SK-N-SH (cell line): ENCODE measurements around the gene TOPAZ1. TPM values are rescaled to one million over a fixed set of nuclear protein-coding genes. Genes with fewer than 3 reads are reported as not detected.

Experiments used
- CTCF ChIA-PET: fragments of 300-600, 350-600 bp; formaldehyde crosslinking; extraction: SDS; loops from one replicate; lab custom pipeline; 2021; lab: Yijun Ruan, JAX
- POLR2A ChIA-PET: fragments of 350-600 bp; sonication (Branson Sonifier 250); formaldehyde crosslinking; extraction: SDS; loops from one replicate; lab custom pipeline; 2020; ENCODE audit warnings: antibody characterized with exemption, inconsistent platforms; lab: Yijun Ruan, JAX
- DNase-seq: peaks from one replicate; pipeline ENCODE4 v3.0.0; 2012
- H2AFZ ChIP-seq: fragments of 200-600 bp; sonication (generic); 2 replicates; pipeline ENCODE4 v1.8.1; 2016; ENCODE audit warnings: antibody characterized with exemption, mild to moderate bottlenecking, low read depth
- H3F3A ChIP-seq: fragments of 200-600 bp; sonication (generic); replicated peaks from 2 replicates; pipeline ENCODE3; 2016; ENCODE audit warnings: antibody characterized with exemption, mild to moderate bottlenecking; ENCODE audit not compliant: insufficient read depth
- H3K27ac ChIP-seq, 2 experiments: fragments of 200-500 bp in 1 of 2; fragments of 200-600 bp in 1 of 2; sonication (Bioruptor generic) in 1 of 2; sonication (generic), shearing (Covaris generic) in 1 of 2; 2 replicates each; pipeline versions ENCODE4 v1.5.1 to v1.6.1; 2014 to 2016; ENCODE audit warnings: low read depth in 2 of 2, inconsistent platforms in 1 of 2, low read length in 1 of 2, mild to moderate bottlenecking in 1 of 2, mixed read lengths in 1 of 2
- H3K27me3 ChIP-seq: fragments of 200-600 bp; sonication (generic), shearing (Covaris generic); 2 replicates; pipeline ENCODE4 v1.6.1; 2016; ENCODE audit warnings: mixed run types; ENCODE audit not compliant: insufficient read depth
- H3K36me3 ChIP-seq, 2 experiments: fragments of 200-500 bp in 1 of 2; fragments of 200-600 bp in 1 of 2; sonication (Bioruptor generic) in 1 of 2; sonication (generic) in 1 of 2; replicated peaks in 1 of 2; 2 replicates each; pipeline versions ENCODE3 to v1.5.1; 2014 to 2016; ENCODE audit warnings: low read length in 1 of 2, mild to moderate bottlenecking in 1 of 2; ENCODE audit not compliant: insufficient read depth in 2 of 2, control insufficient read depth in 1 of 2
- H3K4me1 ChIP-seq, 2 experiments: fragments of 200-500 bp in 1 of 2; fragments of 200-600 bp in 1 of 2; sonication (Bioruptor generic) in 1 of 2; sonication (generic), shearing (Covaris generic) in 1 of 2; 2 replicates each; pipeline versions ENCODE4 v1.5.1 to v1.6.1; 2014 to 2016; ENCODE audit warnings: low read depth in 1 of 2, low read length in 1 of 2, mixed run types in 1 of 2; ENCODE audit not compliant: insufficient read depth in 2 of 2, control insufficient read depth in 1 of 2
- H3K4me2 ChIP-seq: fragments of 200-600 bp; sonication (generic), shearing (Covaris generic); 2 replicates; pipeline ENCODE4 v1.6.1; 2017; ENCODE audit warnings: mixed run types
- H3K4me3 ChIP-seq, 2 experiments: fragments of 200-500 bp in 1 of 2; fragments of 200-600 bp in 1 of 2; sonication (Bioruptor generic) in 1 of 2; sonication (generic), shearing (Covaris generic) in 1 of 2; 2 replicates each; pipeline versions ENCODE4 v1.5.1 to v1.8.1; 2014 to 2016; ENCODE audit warnings: low read depth in 2 of 2, inconsistent platforms in 1 of 2, low read length in 1 of 2, mild to moderate bottlenecking in 1 of 2, mixed read lengths in 1 of 2, moderate library complexity in 1 of 2
- H3K79me2 ChIP-seq: fragments of 200-600 bp; sonication (generic); 2 replicates; pipeline ENCODE4 v1.8.1; 2017; ENCODE audit warnings: mild to moderate bottlenecking; ENCODE audit not compliant: insufficient read depth
- H3K9ac ChIP-seq: fragments of 200-600 bp; sonication (generic); 2 replicates; pipeline ENCODE4 v1.6.1; 2017; ENCODE audit warnings: mixed run types
- H3K9me2 ChIP-seq: fragments of 200-600 bp; sonication (generic); 2 replicates; pipeline ENCODE4 v1.6.1; 2017; ENCODE audit warnings: mixed run types
- H3K9me3 ChIP-seq: fragments of 200-600 bp; sonication (generic); 2 replicates; pipeline ENCODE4 v1.6.1; 2017; ENCODE audit warnings: mixed run types, mild to moderate bottlenecking, moderate library complexity
- H4K20me1 ChIP-seq: fragments of 200-600 bp; sonication (generic); 2 replicates; pipeline ENCODE4 v1.6.1; 2017; ENCODE audit warnings: mild to moderate bottlenecking, mixed run types; ENCODE audit not compliant: insufficient read depth
- CHD2 ChIP-seq: fragments of 150-350 bp; IDR thresholded peaks from 2 replicates; pipeline ENCODE4 v1.6.1; 2018; ENCODE audit warnings: low read length; ENCODE audit not compliant: partially characterized antibody
- EP300 ChIP-seq, 2 experiments: IDR thresholded peaks; 2 replicates each; pipeline versions ENCODE4 v1.4.0 to v1.6.1; 2012; ENCODE audit warnings: borderline replicate concordance in 1 of 2, low read depth in 1 of 2, low read length in 1 of 2
- EZH2phosphoT487 ChIP-seq: fragments of 200-600 bp; sonication (generic); IDR thresholded peaks from 2 replicates; pipeline ENCODE4 v1.6.1; 2017; ENCODE audit warnings: low read depth, mixed run types, mild to moderate bottlenecking, antibody characterized with exemption, moderate library complexity, borderline replicate concordance
- FOSL2 ChIP-seq: IDR thresholded peaks from 2 replicates; pipeline ENCODE4 v1.4.0; 2012; ENCODE audit warnings: low read depth, mild to moderate bottlenecking, moderate library complexity, borderline replicate concordance
- FOXM1 ChIP-seq: IDR thresholded peaks from 2 replicates; pipeline ENCODE4 v1.4.0; 2012; ENCODE audit warnings: low read depth, mild to moderate bottlenecking
- GABPA ChIP-seq: IDR thresholded peaks from 2 replicates; pipeline ENCODE4 v1.4.0; 2012; ENCODE audit warnings: low read depth, mild to moderate bottlenecking
- MXI1 ChIP-seq: IDR thresholded peaks from 2 replicates; pipeline ENCODE4 v1.6.1; 2012; ENCODE audit warnings: mild to moderate bottlenecking, low read depth, low read length, improper control_type of control experiment
- NRF1 ChIP-seq: IDR thresholded peaks from 2 replicates; pipeline ENCODE4 v1.6.1; 2012; ENCODE audit warnings: low read depth, mild to moderate bottlenecking, low read length
- RAD21 ChIP-seq: IDR thresholded peaks from 2 replicates; pipeline ENCODE4 v1.6.1; 2012; ENCODE audit warnings: mild to moderate bottlenecking, low read length
- RCOR1 ChIP-seq: fragments of 150-350 bp; IDR thresholded peaks from 2 replicates; pipeline ENCODE4 v1.6.1; 2017; ENCODE audit warnings: antibody characterized with exemption, low read length
- RFX5 ChIP-seq: IDR thresholded peaks from 2 replicates; pipeline ENCODE4 v1.6.1; 2012; ENCODE audit warnings: mild to moderate bottlenecking, improper control_type of control experiment, low read length
- RXRA ChIP-seq: IDR thresholded peaks from 2 replicates; pipeline ENCODE4 v1.4.0; 2012; ENCODE audit warnings: low read depth, mild to moderate bottlenecking, borderline replicate concordance
- SIN3A ChIP-seq: IDR thresholded peaks from 2 replicates; pipeline ENCODE4 v1.6.1; 2012; ENCODE audit warnings: low read depth, mild to moderate bottlenecking, low read length, moderate library complexity, borderline replicate concordance
- SMC3 ChIP-seq: IDR thresholded peaks from 2 replicates; pipeline ENCODE4 v1.6.1; 2012; ENCODE audit warnings: low read depth, low read length, improper control_type of control experiment
- TEAD4 ChIP-seq: IDR thresholded peaks from 2 replicates; pipeline ENCODE4 v1.4.0; 2012; ENCODE audit warnings: mild to moderate bottlenecking, borderline replicate concordance; ENCODE audit not compliant: insufficient read depth
- YY1 ChIP-seq: IDR thresholded peaks from 2 replicates; pipeline ENCODE4 v1.4.0; 2012; ENCODE audit warnings: low read depth, mild to moderate bottlenecking
- WGBS: methylation state at CpG from one replicate; pipeline ENCODE4 v1.1.6; 2017; ENCODE audit warnings: low lambda C conversion rate; 5-methylcytosine and 5-hydroxymethylcytosine counted together
- polyA plus RNA-seq, 3 experiments: library from polyadenylated mRNA; depleted of rRNA; stranded (reverse); fragments of >200 nt; gene quantifications; 2 replicates each; pipeline ENCODE4 v1.2.3, GENCODE V29; 2012
- TF ChIP-seq, protein P1 (sequence below): fragments of 150-350 bp; IDR thresholded peaks from 2 replicates; pipeline ENCODE4 v1.6.1; 2016; ENCODE audit warnings: mild to moderate bottlenecking, low read depth, low read length
- TF ChIP-seq, protein P2 (sequence below): IDR thresholded peaks from 2 replicates; pipeline ENCODE4 v1.4.0; 2012; ENCODE audit warnings: low read depth, borderline replicate concordance
- TF ChIP-seq, protein P3 (sequence below): fragments of 150-350 bp; IDR thresholded peaks from 2 replicates; pipeline ENCODE4 v1.6.1; 2017; ENCODE audit warnings: antibody characterized with exemption, low read length, low read depth, borderline replicate concordance
- TF ChIP-seq, protein P4 (sequence below): IDR thresholded peaks from 2 replicates; pipeline ENCODE4 v1.4.0; 2012; ENCODE audit warnings: low read depth, borderline replicate concordance

The TOPAZ1 gene
- polyA plus RNA-seq, 1 of the 3 experiments (the other 2 are of a cell fraction), result not detected

DNA sequence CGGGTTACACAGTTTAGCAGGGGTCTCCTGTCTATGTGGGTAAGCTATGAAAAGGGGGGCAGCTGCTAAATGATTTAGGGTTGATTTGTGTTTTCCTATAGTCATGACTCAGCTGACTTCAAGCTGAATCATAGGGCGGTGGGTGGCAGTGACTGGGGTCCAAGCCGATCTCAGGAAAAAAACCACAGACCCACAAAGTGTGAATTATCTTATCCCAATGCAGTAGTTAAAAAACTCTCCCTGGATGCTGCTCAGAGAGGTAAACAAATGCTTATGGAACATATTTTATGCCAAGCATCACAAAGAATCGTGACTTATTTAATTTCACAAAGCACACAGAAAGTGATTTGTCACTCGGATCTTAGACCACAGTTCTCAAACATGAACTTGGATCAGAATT lies 18.4 kb upstream of the TOPAZ1 start:
- H4K20me1 ChIP-seq, result no peaks in the 10 kb centered on the region
- TF ChIP-seq YY1 (no peak), MXI1 (no peak), CHD2 (no peak), FOXM1 (no peak)
- TF ChIP-seq, protein P1, sequence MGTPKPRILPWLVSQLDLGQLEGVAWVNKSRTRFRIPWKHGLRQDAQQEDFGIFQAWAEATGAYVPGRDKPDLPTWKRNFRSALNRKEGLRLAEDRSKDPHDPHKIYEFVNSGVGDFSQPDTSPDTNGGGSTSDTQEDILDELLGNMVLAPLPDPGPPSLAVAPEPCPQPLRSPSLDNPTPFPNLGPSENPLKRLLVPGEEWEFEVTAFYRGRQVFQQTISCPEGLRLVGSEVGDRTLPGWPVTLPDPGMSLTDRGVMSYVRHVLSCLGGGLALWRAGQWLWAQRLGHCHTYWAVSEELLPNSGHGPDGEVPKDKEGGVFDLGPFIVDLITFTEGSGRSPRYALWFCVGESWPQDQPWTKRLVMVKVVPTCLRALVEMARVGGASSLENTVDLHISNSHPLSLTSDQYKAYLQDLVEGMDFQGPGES, result no peak
- TF ChIP-seq, protein P2, sequence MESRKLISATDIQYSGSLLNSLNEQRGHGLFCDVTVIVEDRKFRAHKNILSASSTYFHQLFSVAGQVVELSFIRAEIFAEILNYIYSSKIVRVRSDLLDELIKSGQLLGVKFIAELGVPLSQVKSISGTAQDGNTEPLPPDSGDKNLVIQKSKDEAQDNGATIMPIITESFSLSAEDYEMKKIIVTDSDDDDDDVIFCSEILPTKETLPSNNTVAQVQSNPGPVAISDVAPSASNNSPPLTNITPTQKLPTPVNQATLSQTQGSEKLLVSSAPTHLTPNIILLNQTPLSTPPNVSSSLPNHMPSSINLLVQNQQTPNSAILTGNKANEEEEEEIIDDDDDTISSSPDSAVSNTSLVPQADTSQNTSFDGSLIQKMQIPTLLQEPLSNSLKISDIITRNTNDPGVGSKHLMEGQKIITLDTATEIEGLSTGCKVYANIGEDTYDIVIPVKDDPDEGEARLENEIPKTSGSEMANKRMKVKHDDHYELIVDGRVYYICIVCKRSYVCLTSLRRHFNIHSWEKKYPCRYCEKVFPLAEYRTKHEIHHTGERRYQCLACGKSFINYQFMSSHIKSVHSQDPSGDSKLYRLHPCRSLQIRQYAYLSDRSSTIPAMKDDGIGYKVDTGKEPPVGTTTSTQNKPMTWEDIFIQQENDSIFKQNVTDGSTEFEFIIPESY, result no peak
- H3F3A ChIP-seq, result peaks cover 2% of the 10 kb centered on the region
- no peak for DNase-seq
- H3K4me2 ChIP-seq, result no peak overlapping the region
- no peak overlapping the region for H3K27ac ChIP-seq
- H3K9me3 ChIP-seq, result no peaks in the 10 kb centered on the region
- no peaks in the 10 kb centered on the region for H3K79me2 ChIP-seq
- H2AFZ ChIP-seq, result no peak overlapping the region
- H3K36me3 ChIP-seq, result no peaks in the 10 kb centered on the region
- H3K9ac ChIP-seq, result no peak overlapping the region
- POLR2A ChIA-PET, result no interaction called here
- H3K9me2 ChIP-seq, result no peaks in the 10 kb centered on the region
- CTCF ChIA-PET, result interaction anchor here (0.8 to 1.6 kb wide), 4 partner anchors 12 to 24 kb away, joined by 4 to 8 read pairs (median 4); no protein-coding TSS in a partner anchor
- no peak overlapping the region for H3K4me3 ChIP-seq
- H3K4me1 ChIP-seq, result no peaks in the 10 kb centered on the region
- WGBS, result 42% methylated on average over 5 of the region's 5 CpGs
- no peaks in the 10 kb centered on the region; the same call in 1 of the 2 replicates for H3K27me3 ChIP-seq

DNA sequence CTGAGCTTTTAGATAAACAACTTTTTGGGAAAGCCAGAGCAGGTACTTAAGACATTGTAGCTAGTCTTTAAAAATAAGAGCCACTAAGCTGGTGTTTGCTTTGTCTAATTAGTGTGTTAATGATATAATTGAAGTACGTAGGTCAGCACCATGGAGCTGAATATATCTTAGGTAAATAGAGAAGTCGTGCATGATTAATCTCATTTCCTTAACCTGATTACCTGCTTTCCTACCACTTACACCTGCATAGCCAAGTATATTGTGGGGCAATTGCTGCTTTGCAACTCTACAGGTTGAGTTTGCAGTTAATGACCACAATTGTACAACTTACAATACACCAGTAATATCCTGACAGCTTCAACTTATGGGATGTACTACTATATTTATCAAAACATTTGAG lies 17.6 kb upstream of the TOPAZ1 start:
- Histone ChIP-seq H3K4me2 (no peak overlapping the region), H3K27me3 (no peaks in the 10 kb centered on the region; the same call in 1 of the 2 replicates), H3K4me3 (no peak overlapping the region), H3K27ac (no peak overlapping the region), H3K9me2 (no peaks in the 10 kb centered on the region), H3F3A (no peaks in the 10 kb centered on the region), H3K4me1 (no peaks in the 10 kb centered on the region), H3K36me3 (no peaks in the 10 kb centered on the region), H3K9me3 (no peaks in the 10 kb centered on the region), H3K79me2 (no peaks in the 10 kb centered on the region), H3K9ac (no peak overlapping the region), H2AFZ (no peak overlapping the region), H4K20me1 (no peaks in the 10 kb centered on the region)
- POLR2A ChIA-PET, result no interaction called here
- 36% methylated on average over 2 of the region's 2 CpGs for WGBS
- CTCF ChIA-PET, result interaction anchor here (0.9 to 1.4 kb wide), 3 partner anchors 10 to 25 kb away, joined by 3 to 4 read pairs (median 4); no protein-coding TSS in a partner anchor
- DNase-seq, result no peak
- TF ChIP-seq SIN3A (no peak), RFX5 (no peak), EP300 (IDR thresholded peaks at IDR 0.05; ENCODE audit: borderline replicate concordance in 1 of 2, low read depth in 1 of 2, low read length in 1 of 2) (no peak), TEAD4 (no peak), RAD21 (no peak), CHD2 (no peak), GABPA (no peak), RCOR1 (no peak), SMC3 (no peak), MXI1 (no peak), RXRA (no peak), EZH2phosphoT487 (no peak), NRF1 (no peak), FOSL2 (no peak)
- TF ChIP-seq, protein P3, sequence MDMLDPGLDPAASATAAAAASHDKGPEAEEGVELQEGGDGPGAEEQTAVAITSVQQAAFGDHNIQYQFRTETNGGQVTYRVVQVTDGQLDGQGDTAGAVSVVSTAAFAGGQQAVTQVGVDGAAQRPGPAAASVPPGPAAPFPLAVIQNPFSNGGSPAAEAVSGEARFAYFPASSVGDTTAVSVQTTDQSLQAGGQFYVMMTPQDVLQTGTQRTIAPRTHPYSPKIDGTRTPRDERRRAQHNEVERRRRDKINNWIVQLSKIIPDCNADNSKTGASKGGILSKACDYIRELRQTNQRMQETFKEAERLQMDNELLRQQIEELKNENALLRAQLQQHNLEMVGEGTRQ, result no peak
- TF ChIP-seq, protein P2, result no peak
- TF ChIP-seq, protein P4, sequence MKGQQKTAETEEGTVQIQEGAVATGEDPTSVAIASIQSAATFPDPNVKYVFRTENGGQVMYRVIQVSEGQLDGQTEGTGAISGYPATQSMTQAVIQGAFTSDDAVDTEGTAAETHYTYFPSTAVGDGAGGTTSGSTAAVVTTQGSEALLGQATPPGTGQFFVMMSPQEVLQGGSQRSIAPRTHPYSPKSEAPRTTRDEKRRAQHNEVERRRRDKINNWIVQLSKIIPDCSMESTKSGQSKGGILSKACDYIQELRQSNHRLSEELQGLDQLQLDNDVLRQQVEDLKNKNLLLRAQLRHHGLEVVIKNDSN, result no peak
